Measurements from ENCODE around the gene KDM8.
"Not testable (repeated sequence)": the region's sequence is repeated elsewhere in the genome, so short reads cannot be mapped to it uniquely, and the experiment has no call there.

- TF ChIP-seq CTCF (conservative IDR thresholded peaks at IDR 0.05; ENCODE audit: low read depth in 2 of 2); POLR2AphosphoS5 (IDR thresholded peaks at IDR 0.05; ENCODE audit: low read depth); NANOG (IDR thresholded peaks at IDR 0.05; ENCODE audit: borderline replicate concordance); EZH2 (IDR thresholded peaks at IDR 0.05; ENCODE audit: low read depth, unreplicated experiment); STAT1 (IDR thresholded peaks at IDR 0.05; ENCODE audit: unreplicated experiment); EZH2phosphoT487 (IDR thresholded peaks at IDR 0.05; ENCODE audit: unreplicated experiment); REST (IDR thresholded peaks at IDR 0.05; ENCODE audit: unreplicated experiment); JUNB (IDR thresholded peaks at IDR 0.05; ENCODE audit: unreplicated experiment); ETS1 (IDR thresholded peaks at IDR 0.05); CREB1 (CRISPR knock-in tag; IDR thresholded peaks at IDR 0.05; ENCODE audit: low read depth): not testable (repeated sequence)
Observed at GRCh38 chr16:27262904-27263423, 59.6 kb downstream of the KDM8 start.
